Right ventricle myocardium inferior (tissue), 1 donor: ENCODE data around the gene NOTCH1. TPM values are rescaled to one million over a fixed set of nuclear protein-coding genes. Genes with fewer than 3 reads are reported as not detected.

Experiments used
- ATAC-seq: fragments of 200-7000 bp; cut with Tn5 transposase; one replicate; pipeline ENCODE4 v1.9.1; 2020; ENCODE audit warnings: mild to moderate bottlenecking, moderate library complexity
- DNase-seq: peaks from one replicate; pipeline ENCODE4 v3.0.0; 2021; ENCODE audit errors: missing footprints
- intact Hi-C: fragments of 100-400 bp; cut with DNase I; formaldehyde crosslinking; loops from one replicate; pipeline ENCODE4 v1.11.0; 2022
- long read RNA-seq: library from polyadenylated mRNA; unstranded; transcript quantifications from one replicate; pipeline ENCODE4 v2.0.0, GENCODE V29; 2021
- total RNA-seq: library from RNA; stranded (reverse); fragmentation: NEBNext Ultra II Directional; extraction: Animal tissue kit (Norgen Biotek cat#: 25700); gene quantifications from one replicate; pipeline ENCODE4 v1.2.1, GENCODE V29; 2021
- donor health status: DM: no; HTN: yes; CAD: no; lungs with severe emphysema.

NOTCH1 gene
- 18.7 TPM for total RNA-seq
- long read RNA-seq, partial matches to known transcripts = 1 of 1 reads
- long read RNA-seq, other reads (novel, unspliced or antisense) = 0 of 1 reads

- DNase-seq (peak; percentile 98), ATAC-seq (peak; percentile 86)
- intact Hi-C loops = loop anchor here (2.0 kb wide), 1 partner anchor 19 kb away; no protein-coding TSS in a partner anchor
These were observed at the start of gene NOTCH1 for GRCh38 chr9:136545965-136546696. Gene NOTCH1, minus strand, starts transcription at chr9:136546048. Its CDS starts 262 bp downstream, at chr9:136545786.

DNA sequence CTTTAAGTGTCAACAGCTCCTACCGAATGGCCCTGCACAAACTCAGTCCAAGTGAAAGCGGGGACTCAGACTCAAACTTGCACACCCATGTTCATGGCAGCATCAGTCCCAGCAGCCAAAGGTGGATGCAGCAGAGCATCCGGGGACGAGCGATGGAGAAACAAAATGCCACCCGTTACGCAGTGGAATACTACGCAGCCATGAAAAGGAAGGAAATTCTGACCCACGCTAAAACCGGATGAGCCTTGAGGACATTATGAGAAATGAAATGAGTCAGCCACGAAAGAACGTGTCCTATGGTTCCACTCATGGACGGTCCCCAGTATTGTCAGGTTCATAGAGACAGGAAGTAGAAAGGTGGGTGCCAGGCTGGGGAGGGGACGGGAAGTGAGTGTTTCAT is 48.6 kb upstream of the NOTCH1 start:
- peak; percentile 11 for DNase-seq
- ATAC-seq = no peak
- intact Hi-C loops = no loop called here

GRCh38 chr9:136593581-136593980 is 47.7 kb upstream of the NOTCH1 start:
- intact Hi-C loops = no loop called here
- no peak for ATAC-seq
- peak; percentile 43 for DNase-seq

DNA sequence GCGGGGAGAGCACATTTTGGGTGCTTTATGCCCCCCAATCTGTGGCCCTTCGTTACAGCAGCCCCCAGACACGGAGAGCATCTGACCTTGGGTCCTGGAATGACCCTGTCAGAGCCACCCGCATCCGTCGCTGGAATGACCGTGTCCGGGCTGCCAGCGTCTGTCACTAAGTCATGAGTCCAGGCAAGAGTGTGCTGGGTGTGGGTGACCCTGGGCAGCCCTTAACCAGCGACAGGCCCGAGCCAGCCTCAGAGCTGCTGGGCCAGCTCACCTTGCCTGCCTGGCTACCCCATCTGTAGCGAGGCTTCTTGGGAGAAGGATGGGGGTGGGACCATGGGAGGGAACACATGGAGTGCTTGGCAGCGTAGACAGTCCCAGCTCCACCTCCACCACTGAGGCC is 46.8 kb upstream of the NOTCH1 start:
- intact Hi-C loops = no loop called here
- ATAC-seq (no peak), DNase-seq (peak; percentile 51)

DNA sequence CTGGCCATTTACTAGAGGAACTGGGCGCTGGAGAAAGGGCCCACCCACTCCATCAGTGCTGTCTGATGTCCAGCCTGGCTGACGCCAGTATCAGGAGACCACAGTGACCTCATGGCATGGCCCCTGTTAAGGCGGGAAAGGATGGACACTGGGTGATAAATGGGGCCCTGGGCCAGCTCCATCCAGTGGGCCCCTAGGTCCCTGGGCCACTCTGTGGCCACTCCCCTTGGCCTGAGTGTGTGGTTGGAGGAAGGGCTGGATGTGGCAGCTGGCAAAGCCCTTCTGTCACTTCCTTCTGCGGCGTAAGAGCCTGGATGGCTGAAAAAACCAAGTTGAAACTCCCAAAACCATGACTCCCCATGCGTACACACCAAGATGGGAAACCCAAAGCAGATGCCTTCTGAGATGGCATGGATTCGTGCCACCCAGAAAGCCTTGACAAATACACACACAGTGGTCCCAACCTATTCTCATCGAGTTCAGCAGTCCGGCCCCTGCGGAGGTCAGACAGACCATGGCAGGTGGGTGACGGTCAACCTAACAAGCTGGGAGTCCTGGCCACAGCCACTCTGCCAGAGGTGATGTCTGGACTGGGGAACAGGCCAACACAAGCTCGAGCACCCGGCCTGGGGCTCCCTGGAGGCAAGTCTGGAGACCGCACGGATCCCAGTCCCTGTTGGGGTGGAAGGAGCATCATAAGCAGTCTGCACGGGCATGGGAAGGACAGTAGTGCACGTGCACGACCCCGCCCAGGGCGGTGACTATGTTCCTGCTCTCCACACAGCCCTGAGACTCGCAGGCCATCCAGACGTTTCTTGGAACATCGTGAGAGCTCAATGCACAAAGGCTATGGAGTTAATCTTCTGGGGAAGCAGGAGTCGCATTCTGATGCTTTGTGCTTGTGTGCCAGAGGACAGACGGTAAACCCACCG is 45.2 kb upstream of the NOTCH1 start:
- ATAC-seq (no peak), DNase-seq (peak; percentile 69)
- intact Hi-C loops = no loop called here

DNA sequence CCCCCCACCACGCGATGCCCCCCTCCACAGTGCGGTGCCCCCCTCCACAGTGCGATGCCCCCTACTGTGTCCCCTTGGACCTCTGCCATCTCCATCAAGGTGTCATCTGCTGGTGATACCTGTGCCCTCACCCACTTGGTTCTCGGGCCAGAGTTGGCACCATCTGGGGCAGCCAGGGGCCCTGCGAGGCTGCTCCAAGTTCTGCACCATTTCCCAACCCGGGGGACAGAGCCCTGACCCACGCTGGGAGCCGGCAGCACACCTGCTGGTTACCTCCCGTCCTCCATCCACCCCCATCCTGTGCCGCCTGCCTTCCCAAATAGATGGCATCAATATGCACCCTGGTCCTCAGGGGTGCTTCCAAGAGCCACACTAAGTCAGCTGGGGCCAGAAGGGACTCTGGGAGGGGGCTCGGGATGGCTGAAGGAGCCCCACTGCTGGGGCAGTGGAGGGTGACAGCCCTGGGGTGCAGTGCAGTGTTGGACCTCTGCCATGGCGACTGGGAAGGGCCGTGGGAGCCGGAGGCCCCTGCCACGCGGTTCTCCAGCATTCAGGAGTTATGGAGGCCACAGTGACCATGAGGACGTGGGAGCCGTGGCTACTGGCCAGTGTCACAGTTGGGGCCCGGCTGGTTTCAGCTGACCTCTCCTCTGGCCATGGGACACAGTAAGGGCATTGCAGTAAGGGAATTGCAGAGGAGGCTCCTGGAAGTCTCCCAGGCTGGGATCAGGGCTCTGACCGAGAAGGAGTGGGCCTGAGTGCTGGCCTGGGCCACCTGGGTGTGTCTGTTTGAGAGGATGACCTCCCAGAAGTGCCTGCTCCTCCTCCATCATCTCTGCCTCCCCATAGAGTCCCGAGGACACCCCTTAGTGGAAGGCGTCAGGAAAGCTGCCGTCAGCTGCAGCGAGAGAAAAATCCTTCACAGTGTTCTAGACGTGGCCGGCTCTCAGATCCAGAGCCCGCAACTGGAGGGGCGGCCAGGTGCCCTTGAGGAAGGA is 44.2 kb upstream of the NOTCH1 start:
- peak; percentile 64 for DNase-seq
- intact Hi-C loops = no loop called here
- peak; percentile 51 for ATAC-seq

GRCh38 chr9:136588663-136589464 is 43.0 kb upstream of the NOTCH1 start:
- ATAC-seq = no peak
- intact Hi-C loops = no loop called here

GRCh38 chr9:136587944-136588662 is 42.3 kb upstream of the NOTCH1 start:
- peak; percentile 55 for DNase-seq
- intact Hi-C loops = no loop called here
- no peak for ATAC-seq

More at GRCh38 chr9:136588663-136589464, 43.0 kb upstream of the NOTCH1 start:
- peak; percentile 58 for DNase-seq

GRCh38 chr9:136587145-136587943 is 41.5 kb upstream of the NOTCH1 start:
- intact Hi-C loops = no loop called here
- DNase-seq = peak; percentile 93
- ATAC-seq = peak; percentile 60

- DNase-seq = peak; percentile 22
- ATAC-seq = no peak
- intact Hi-C loops = no loop called here
These were observed 40.6 kb upstream of the NOTCH1 start for GRCh38 chr9:136586391-136586953.

DNA sequence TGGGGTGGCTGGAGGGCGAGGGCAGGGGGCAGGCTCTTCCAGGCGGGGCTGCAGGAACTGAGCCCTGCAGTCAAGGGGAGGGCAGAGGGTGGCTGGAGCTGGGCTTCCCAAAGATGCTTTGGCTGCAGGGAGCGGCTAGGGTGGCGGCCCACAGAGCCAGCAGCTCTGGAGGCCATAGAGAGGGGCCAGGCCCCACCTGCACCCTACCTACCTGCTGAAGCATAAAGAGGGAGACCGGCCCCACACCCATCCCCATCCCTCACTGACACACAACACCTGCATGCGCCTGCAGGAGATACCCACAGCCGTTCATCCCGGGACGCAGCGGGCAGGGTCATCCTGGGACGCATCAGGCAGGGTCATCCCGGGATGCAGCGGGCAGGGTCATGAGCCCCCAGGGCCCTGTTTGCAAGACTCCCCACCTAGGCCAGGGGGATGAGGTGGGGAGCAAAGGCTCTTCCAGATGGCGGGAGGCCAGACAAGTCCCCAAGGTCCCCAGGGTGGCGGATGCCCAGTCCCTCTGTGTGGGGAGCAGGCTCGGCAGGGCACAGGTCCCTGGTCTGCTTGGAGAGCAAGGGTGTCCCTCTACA is 39.8 kb upstream of the NOTCH1 start:
- DNase-seq (peak; percentile 39), ATAC-seq (no peak)

DNA sequence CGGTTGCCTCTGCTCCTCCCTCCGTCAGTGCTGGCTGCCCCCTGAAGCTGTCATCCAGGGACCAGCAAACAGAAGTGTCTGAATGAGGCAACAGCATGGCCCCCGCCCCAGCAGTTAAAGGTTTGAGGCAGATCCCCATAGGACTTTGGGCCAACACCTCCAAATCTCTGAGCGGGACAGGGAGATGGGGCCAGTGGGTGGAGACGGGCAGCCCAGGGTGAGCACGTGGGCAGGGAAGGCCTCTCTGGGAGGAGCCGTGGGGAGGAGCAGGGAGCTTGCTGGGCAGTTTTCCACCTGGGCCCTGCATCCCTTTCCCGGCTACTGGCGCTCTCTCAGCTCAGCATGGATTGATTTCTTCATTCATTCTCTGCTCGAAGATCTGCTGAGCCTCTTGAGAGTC is 39.1 kb upstream of the NOTCH1 start:
- ATAC-seq (peak; percentile 47), DNase-seq (peak; percentile 59)
- intact Hi-C loops = no loop called here

More for the DNA sequence above, 39.8 kb upstream of the NOTCH1 start:
- intact Hi-C loops = no loop called here

GRCh38 chr9:136584401-136584932 is 38.6 kb upstream of the NOTCH1 start:
- intact Hi-C loops = no loop called here

DNA sequence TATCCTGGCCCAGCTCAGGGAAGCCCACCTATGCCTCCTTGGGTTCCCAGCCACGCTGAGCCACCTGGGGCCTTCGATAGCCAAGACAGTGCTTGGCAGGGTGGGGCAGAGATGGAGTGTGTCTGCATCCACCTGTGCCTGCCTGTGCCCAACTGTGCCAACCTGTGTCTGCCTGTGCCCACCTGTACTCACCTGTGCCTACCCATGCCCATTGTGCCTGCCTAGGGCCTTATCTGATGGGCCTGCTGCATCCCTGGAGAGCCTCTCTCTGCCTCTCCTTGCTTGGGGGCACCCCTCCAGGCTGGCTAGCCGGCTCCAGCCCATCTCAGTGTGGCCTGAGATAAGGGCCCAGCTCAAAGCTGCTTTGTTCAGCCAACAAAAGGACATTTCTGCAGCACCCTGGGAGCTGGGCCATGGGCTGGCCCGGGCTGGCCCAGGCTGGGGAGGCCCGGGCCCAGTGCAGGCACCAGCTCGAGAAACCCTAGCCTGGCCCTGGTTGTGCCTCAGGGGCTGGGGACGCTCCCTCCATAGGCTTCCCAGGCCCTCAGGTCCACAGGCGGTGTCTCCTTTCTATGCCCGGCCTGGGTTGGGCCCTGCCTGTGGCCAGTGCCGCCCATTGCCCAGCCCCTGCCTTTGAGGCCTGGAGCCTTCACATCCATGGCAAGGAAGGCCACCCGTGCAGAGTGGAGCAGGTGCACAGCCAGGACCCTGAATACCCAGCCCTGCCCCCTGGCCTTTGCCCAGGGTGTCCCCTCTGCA is 37.3 kb upstream of the NOTCH1 start:
- DNase-seq = peak; percentile 41
- intact Hi-C loops = no loop called here
- no peak for ATAC-seq

More at GRCh38 chr9:136584401-136584932, 38.6 kb upstream of the NOTCH1 start:
- DNase-seq (peak; percentile 62), ATAC-seq (no peak)
